ENCODE measurements around the gene TAF7L.

Gene TAF7L

GRCh38 chrX:101220662-101221260 lies 70.4 kb downstream of the TAF7L start:
- no peak for DNase-seq

- no peak for DNase-seq
Measured at GRCh38 chrX:101219864-101220346, 71.2 kb downstream of the TAF7L start.

- no peak for DNase-seq
Measured at GRCh38 chrX:101219116-101219863, 71.8 kb downstream of the TAF7L start, which contains the start of gene DRP2. DRP2 (plus strand) TSS chrX:101219786; CDS start chrX:101231648, 11,862 bp downstream.

Data from SHP77 treated with DMSO at 0.1 percent for 48 hours (cell line).